GM12872 (cell line): Measurements from ENCODE around the gene FHL5.

Experiments used
- TF ChIP-seq, protein P1 (sequence below): IDR thresholded peaks from 3 replicates; pipeline ENCODE4 v1.5.1; 2011; ENCODE audit warnings: low read depth, mild to moderate bottlenecking, low read length, moderate library complexity; ENCODE audit not compliant: insufficient read depth

Gene FHL5, protein sequence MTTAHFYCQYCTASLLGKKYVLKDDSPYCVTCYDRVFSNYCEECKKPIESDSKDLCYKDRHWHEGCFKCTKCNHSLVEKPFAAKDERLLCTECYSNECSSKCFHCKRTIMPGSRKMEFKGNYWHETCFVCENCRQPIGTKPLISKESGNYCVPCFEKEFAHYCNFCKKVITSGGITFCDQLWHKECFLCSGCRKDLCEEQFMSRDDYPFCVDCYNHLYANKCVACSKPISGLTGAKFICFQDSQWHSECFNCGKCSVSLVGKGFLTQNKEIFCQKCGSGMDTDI

GRCh38 chr6:96562886-96563285 lies at the start of gene FHL5:
Gene FHL5 (plus strand): TSS chr6:96563128. CDS start chr6:96603614, 40,486 bp downstream.
- TF ChIP-seq, protein P1, sequence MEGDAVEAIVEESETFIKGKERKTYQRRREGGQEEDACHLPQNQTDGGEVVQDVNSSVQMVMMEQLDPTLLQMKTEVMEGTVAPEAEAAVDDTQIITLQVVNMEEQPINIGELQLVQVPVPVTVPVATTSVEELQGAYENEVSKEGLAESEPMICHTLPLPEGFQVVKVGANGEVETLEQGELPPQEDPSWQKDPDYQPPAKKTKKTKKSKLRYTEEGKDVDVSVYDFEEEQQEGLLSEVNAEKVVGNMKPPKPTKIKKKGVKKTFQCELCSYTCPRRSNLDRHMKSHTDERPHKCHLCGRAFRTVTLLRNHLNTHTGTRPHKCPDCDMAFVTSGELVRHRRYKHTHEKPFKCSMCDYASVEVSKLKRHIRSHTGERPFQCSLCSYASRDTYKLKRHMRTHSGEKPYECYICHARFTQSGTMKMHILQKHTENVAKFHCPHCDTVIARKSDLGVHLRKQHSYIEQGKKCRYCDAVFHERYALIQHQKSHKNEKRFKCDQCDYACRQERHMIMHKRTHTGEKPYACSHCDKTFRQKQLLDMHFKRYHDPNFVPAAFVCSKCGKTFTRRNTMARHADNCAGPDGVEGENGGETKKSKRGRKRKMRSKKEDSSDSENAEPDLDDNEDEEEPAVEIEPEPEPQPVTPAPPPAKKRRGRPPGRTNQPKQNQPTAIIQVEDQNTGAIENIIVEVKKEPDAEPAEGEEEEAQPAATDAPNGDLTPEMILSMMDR: no peak

GRCh38 chr6:96520171-96521115 lies 42.5 kb upstream of the FHL5 start:
- TF ChIP-seq, protein P1: no peak

GRCh38 chr6:96521306-96521643 lies 41.7 kb upstream of the FHL5 start:
- TF ChIP-seq, protein P1: no peak

DNA sequence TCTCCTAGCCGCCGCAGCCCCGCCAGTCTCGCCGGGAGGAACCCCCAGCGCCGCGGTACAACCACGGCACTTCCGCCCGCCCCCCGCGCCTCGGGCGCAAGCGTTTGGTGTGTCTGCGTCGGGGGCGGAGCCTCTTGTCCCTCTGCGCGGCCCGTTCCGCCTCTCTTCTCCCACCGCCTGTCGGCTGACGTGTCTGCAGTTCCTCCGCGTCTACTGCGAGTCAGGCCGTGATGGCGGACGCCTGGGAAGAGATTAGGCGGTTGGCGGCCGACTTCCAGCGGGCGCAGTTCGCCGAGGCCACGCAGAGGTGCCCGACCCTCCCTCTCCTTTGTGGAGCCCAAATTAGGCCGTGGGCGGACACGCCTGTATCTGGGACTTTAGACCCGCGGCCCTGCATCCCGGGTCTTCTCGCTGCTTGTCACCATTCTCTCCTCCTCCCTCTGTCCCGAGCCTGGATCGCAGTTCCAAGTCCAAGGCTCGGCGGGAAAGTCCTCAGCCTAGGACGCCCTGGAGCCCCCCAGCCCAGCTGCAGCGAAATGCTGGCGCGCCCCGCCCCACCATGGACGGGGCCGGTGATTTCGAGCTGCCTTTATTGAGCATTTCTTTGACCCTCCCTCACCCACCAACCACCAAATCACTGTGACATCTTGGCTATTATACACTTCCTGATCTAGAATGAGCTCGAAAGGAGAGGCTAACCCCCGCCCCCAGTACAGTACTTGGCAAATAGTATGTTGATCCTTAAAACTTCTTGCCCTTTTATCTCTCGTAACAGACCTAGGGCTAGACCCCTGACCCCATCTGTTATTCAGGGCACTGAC lies 41.1 kb upstream of the FHL5 start, which contains the start of gene UFL1:
UFL1 (plus strand) TSS at position 163 of the 821 bp plus-strand sequence; CDS start at position 231, 68 bp downstream.
- TF ChIP-seq, protein P1: no peak

DNA sequence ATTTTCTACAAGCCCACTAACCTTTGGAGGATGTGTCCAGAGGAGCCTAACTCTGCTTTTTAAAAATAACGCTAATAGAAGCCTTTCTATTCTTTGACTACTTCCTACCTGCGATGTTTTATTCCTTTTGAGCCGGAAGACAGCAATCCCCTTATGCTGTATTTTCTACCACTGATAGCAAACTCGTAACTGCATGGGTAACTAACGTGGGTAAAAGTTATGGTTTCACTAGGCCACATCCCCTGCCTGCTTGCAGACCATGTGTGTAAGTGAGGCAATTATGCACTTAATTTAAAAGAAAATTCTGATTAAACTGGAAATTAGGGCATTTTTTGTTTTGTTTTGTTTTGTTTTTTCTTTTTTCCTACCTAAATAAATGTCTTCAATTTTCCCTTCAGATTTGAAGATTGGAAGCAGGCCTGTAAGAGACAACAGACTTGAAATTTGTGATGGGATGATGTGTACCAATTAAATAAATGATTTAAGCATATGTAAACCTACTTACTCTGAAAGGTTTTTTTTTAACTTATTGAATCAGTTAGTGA lies 40.4 kb upstream of the FHL5 start:
- TF ChIP-seq, protein P1: no peak

- TF ChIP-seq, protein P1: no peak
Measured at GRCh38 chr6:96528193-96528592, 34.7 kb upstream of the FHL5 start.
